ENCODE results near the gene PXMP4.
A peak's percentile ranks its signal among the peaks of the same experiment; 100 is the strongest.

Gene PXMP4

DNA sequence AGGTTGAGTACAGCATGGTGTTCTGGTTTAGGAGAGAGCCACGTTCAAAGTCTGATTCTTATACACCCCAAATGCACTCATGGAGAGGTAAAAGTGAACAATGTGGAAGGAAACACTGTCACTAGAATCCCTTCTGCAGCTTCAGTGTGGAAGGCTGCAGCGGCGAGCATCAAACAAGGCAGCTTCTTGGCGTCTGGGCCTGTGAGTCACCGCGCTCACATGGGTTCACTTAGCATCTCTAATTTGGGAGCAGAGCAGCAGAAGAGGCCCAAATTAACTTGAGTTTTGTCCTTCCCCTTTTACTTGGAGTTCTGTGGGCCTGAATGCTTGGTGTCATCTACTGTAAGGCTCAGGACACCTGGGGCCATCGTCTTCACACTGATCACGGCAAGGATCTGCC, 23.0 kb downstream of the PXMP4 start:
- Histone ChIP-seq H3K4me3 (ENCODE audit: low read depth, low read length) (no peak overlapping the region), H3K9me3 (ENCODE audit: severe bottlenecking) (peaks cover 11% of the 10 kb centered on the region), H3K27me3 (ENCODE audit: insufficient read depth, low read depth, severe bottlenecking) (no peaks in the 10 kb centered on the region), H3K36me3 (no peaks in the 10 kb centered on the region), H3K27ac (no peak overlapping the region)
- no peak for DNase-seq
- TF ChIP-seq, protein P1, sequence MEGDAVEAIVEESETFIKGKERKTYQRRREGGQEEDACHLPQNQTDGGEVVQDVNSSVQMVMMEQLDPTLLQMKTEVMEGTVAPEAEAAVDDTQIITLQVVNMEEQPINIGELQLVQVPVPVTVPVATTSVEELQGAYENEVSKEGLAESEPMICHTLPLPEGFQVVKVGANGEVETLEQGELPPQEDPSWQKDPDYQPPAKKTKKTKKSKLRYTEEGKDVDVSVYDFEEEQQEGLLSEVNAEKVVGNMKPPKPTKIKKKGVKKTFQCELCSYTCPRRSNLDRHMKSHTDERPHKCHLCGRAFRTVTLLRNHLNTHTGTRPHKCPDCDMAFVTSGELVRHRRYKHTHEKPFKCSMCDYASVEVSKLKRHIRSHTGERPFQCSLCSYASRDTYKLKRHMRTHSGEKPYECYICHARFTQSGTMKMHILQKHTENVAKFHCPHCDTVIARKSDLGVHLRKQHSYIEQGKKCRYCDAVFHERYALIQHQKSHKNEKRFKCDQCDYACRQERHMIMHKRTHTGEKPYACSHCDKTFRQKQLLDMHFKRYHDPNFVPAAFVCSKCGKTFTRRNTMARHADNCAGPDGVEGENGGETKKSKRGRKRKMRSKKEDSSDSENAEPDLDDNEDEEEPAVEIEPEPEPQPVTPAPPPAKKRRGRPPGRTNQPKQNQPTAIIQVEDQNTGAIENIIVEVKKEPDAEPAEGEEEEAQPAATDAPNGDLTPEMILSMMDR (IDR thresholded peaks at IDR 0.05; ENCODE audit: low read depth, low read length), result no peak

DNA sequence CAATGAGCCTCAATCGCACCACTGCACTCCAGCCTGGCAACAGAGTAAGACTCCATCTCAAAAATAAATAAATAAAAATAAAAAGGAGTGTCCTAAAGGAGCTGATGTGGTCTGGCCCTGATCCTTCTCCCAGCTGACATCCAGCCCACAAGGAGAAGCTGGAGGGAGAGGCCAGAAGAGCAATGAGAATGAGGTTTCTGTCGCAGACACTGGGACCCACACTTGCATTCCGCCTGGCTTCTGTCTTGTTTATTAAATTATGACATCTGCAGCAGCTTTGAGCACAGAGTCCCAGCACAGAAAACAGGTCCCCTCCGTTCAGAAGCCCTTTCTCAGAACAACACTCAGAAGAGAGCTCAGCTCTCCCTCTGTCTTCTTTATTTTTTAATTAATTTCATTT, 23.7 kb downstream of the PXMP4 start:
- peaks cover 11% of the 10 kb centered on the region for H3K9me3 ChIP-seq (ENCODE audit: severe bottlenecking)
- no peak overlapping the region for H3K4me3 ChIP-seq (ENCODE audit: low read depth, low read length)
- H3K36me3 ChIP-seq, result no peaks in the 10 kb centered on the region
- no peaks in the 10 kb centered on the region for H3K27me3 ChIP-seq (ENCODE audit: insufficient read depth, low read depth, severe bottlenecking)
- TF ChIP-seq, protein P1 (IDR thresholded peaks at IDR 0.05; ENCODE audit: low read depth, low read length), result no peak
- no peak overlapping the region for H3K27ac ChIP-seq
- no peak for DNase-seq

DNA sequence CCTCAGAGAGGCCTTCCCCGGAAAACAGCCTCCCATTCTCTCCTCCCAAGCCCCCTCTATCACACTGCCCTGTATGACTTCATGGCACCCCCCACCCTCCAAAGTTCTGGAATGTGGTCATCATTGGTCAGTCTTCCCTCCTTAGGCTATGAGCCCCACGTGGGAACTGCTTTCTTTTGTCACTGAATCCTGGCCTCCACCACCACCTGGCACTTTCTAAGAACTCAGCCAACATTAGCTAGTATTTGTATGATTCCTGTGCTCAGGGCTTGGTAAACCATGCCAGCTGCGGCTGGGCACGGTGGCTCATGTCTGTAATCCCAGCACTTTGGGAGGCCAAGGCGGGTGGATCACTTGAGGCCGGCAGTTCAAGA, 25.5 kb downstream of the PXMP4 start:
- H3K27me3 ChIP-seq (ENCODE audit: insufficient read depth, low read depth, severe bottlenecking), result no peaks in the 10 kb centered on the region
- H3K4me3 ChIP-seq (ENCODE audit: low read depth, low read length), result no peak overlapping the region
- no peaks in the 10 kb centered on the region for H3K36me3 ChIP-seq
- TF ChIP-seq, protein P1 (IDR thresholded peaks at IDR 0.05; ENCODE audit: low read depth, low read length), result no peak
- peaks cover 6% of the 10 kb centered on the region for H3K9me3 ChIP-seq (ENCODE audit: severe bottlenecking)
- no peak overlapping the region for H3K27ac ChIP-seq
- DNase-seq, result no peak

DNA sequence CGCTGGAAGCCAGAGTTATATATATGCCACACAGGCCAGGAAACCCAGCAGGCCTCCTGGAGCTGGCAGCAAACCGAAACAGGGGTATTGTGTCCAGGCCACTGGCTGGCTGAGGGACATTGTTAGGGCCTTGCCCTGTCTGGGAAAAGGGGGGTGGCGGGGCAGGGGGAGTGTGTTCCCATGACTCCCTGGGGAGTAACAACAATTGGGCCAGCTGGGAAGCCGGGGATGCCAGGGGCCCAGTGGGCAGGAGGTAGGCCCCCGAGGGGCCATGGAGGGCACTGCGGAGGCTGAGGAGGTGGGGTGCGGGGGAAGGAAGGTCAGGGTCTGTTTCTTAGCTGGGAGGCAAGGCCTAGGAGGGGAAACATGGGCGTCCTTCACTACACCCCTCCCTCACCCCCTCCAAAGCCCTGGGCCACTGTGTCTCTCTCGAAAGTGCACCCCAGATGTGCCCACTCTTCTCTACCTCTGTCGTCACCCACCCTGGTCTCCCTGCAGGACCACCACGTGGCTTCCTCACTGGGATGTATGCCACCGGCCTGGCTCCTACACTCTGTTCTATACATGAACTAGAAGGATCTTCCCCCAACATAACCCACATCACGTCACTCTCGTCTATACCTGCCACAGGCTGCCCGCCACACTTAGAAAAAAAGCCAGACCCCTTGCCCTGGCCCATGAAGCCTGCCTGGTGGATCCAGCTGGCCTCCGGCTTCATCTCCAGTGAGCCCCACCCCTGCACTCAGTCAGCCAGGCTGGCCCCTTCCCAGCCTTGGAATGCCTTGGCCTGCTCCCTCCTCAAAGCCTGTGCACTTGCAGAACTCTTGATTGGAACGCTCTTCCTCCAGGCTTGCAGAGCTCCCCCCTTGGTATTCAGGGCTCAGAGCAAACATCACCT, 26.1 kb downstream of the PXMP4 start:
- H3K36me3 ChIP-seq, result no peaks in the 10 kb centered on the region
- H3K4me3 ChIP-seq (ENCODE audit: low read depth, low read length), result no peak overlapping the region
- TF ChIP-seq, protein P1 (IDR thresholded peaks at IDR 0.05; ENCODE audit: low read depth, low read length), result 0 out of 2 replicates have a peak, but pooled peaks have one; percentile 1
- H3K27ac ChIP-seq, result no peak overlapping the region
- H3K27me3 ChIP-seq (ENCODE audit: insufficient read depth, low read depth, severe bottlenecking), result no peaks in the 10 kb centered on the region
- no peak for DNase-seq
- H3K9me3 ChIP-seq (ENCODE audit: severe bottlenecking), result peaks cover 6% of the 10 kb centered on the region

DNA sequence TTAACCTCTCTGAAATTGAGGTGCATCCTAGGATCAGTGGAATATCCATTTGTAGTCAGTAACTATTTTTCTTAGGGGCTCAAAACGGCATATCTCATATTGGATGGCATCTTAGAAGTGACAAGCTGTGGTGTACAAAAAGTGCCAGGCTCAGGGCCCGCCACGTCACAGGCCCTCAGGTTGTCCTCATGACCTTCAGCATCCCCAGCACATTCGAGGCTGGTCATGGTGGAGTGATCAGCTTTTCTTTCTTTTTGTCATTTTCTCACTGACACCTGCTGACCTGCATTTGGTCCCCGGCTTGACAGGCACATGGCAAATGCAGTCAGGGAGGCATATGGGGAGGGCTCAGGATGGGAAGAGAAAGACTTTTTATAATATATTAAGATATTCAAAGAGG, 26.8 kb downstream of the PXMP4 start:
- TF ChIP-seq, protein P1 (IDR thresholded peaks at IDR 0.05; ENCODE audit: low read depth, low read length), result no peak
- no peak overlapping the region for H3K27ac ChIP-seq
- no peak for DNase-seq

More for the DNA sequence above, 26.8 kb downstream of the PXMP4 start:
- Histone ChIP-seq H3K9me3 (ENCODE audit: severe bottlenecking) (peaks cover 3% of the 10 kb centered on the region), H3K27me3 (ENCODE audit: insufficient read depth, low read depth, severe bottlenecking) (no peaks in the 10 kb centered on the region), H3K4me3 (ENCODE audit: low read depth, low read length) (no peak overlapping the region), H3K36me3 (no peaks in the 10 kb centered on the region)
